SK-N-MC (cell line): ENCODE measurements around the gene PPCDC.

ENCODE experiments used
- EZH2 ChIP-seq: fragments of 200-600 bp; sonication (generic); IDR thresholded peaks from one replicate; pipeline ENCODE4 v1.6.1; 2017; ENCODE audit warnings: antibody characterized with exemption
- FOXP2 ChIP-seq: optimal IDR thresholded peaks from 2 replicates; pipeline ENCODE3; 2011; ENCODE audit warnings: mild to moderate bottlenecking, moderate library complexity; ENCODE audit not compliant: insufficient read depth; ENCODE audit errors: extremely low read length, control extremely low read depth
- POLR2AphosphoS5 ChIP-seq: IDR thresholded peaks from 2 replicates; pipeline ENCODE4 v1.6.1; 2012; ENCODE audit warnings: mild to moderate bottlenecking, low read depth, low read length, borderline replicate concordance

- TF ChIP-seq EZH2, result no peak
- no peak for TF ChIP-seq POLR2AphosphoS5
- no peak for TF ChIP-seq FOXP2
Observed at GRCh38 chr15:75051711-75052110, 28.3 kb downstream of the PPCDC start.
